Effector memory CD8-positive, alpha-beta T cell (primary cell): Measurements from ENCODE around the gene TMOD3.
"Not testable (repeated sequence)": the region's sequence is repeated elsewhere in the genome, so short reads cannot be mapped to it uniquely, and the experiment has no call there.

Source experiments
- ATAC-seq: fragments of 150-1000 bp; cut with Tn5 transposase; replicated peaks from 2 replicates; pipeline ENCODE4 v1.10.0; 2021; ENCODE audit warnings: mild to moderate bottlenecking, moderate library complexity
- DNase-seq, 3 experiments: peaks; one replicate each; pipeline ENCODE4 v3.0.0; 2021
- H3K27ac Mint-ChIP-seq, 2 donors: one replicate each; pipeline ENCODE4 v1.8.0; 2022; ENCODE audit warnings: mild to moderate bottlenecking in 2 of 2, mixed read lengths in 2 of 2, moderate library complexity in 2 of 2
- H3K27me3 Mint-ChIP-seq, 2 donors: one replicate each; pipeline ENCODE4 v1.8.0; 2022; ENCODE audit warnings: mixed read lengths in 2 of 2
- H3K36me3 Mint-ChIP-seq: one replicate; pipeline ENCODE4 v1.8.0; 2022; ENCODE audit warnings: mild to moderate bottlenecking, moderate library complexity, mixed read lengths; ENCODE audit not compliant: insufficient read depth
- H3K4me1 Mint-ChIP-seq, 2 donors: one replicate each; pipeline ENCODE4 v1.8.0; 2022; ENCODE audit warnings: low read depth in 2 of 2, mixed read lengths in 2 of 2
- H3K4me3 Mint-ChIP-seq, 2 donors: one replicate each; pipeline ENCODE4 v1.8.0; 2022; ENCODE audit warnings: mild to moderate bottlenecking in 2 of 2, mixed read lengths in 2 of 2, moderate library complexity in 2 of 2
- H3K9me3 Mint-ChIP-seq, 2 donors: one replicate each; pipeline ENCODE4 v1.8.0; 2022; ENCODE audit warnings: mixed read lengths in 2 of 2
- total RNA-seq, 9 experiments: gene quantifications; one replicate each; lab custom pipeline; 2026; lab: John Stamatoyannopoulos, UW

Gene TMOD3
- total RNA-seq, result 114 to 160 (median 151) reads per million in 9 experiments

DNA sequence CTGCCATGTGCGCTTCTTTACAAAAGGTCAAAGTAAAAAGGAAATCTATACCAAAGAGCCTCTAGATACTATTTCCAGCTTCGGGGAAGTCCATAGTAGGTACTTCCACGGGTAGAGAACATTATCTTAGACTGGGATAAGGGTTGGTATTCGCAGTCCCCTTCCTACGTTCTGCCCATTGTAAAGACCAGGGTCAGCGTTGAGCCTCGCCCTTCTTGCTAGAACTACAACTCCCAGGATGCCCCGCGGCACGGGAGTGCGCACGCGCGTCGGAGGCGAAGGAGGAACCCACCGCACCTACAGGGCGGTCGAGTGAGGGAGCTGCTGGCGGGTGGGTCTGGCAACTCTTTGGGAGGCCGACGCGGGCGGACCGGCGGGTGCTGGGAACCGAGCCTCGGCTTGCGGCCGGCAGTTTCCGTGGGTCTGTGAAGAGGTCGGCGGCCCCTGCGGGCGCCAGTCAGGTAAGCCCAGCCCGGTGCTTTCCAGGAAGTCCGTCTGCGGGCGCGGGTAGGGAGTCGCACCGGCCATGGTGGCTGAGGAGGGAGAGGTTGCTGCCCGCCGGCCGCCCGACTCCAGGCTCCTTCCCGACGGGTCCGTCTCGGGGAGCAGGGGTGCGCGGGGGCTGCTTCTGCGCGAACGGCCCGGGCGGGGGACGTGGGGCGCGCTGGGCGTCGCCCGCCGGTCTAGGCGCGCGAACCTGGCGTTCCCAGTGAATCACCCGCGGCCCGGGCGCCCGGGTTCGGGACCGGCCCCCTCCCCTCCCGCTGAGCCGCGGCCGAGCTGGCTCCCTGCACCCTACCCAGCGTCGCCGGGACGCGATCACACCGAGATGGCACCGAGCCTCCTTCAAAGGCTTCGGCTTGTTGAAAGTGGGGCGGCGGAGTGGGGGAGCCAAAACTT, at the start of gene TMOD3:
TMOD3 (plus strand) TSS at position 278 of the 900 bp plus-strand sequence. CDS start 33,232 bp downstream, outside the sequence.
- Mint-ChIP-seq H3K4me1 (peaks cover 30 to 40% of the 10 kb centered on the region in 2 donors), H3K36me3 (peaks cover 8% of the 10 kb centered on the region), H3K9me3 (no peaks in the 10 kb centered on the region), H3K4me3 (peak within 1 kb of the TSS; percentile 87 to 97), H3K27me3 (no peaks in the 10 kb centered on the region), H3K27ac (peak within 1 kb of the TSS; percentile 92 to 93)
- peak; percentile 83 for ATAC-seq
- peak; percentile 84 to 89 (median 85) for DNase-seq

DNA sequence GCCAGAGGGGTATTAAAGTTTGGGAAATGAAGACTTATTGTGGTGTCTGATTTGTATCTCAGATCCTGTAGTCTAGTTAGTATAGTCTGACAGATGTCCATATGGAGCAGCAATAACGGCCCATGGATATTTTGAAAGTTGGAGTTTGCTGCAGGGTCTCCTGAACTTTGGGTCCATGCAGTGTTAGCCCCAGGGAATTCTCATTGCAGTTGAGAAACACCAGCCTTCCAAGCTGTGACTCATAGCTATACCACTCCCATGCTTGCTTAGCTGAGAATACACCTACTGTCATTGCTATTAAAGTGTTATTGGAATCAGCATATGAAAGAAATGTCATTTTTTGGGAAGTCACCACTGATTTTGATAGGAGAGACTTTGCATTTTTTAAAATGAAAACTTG, 48.8 kb upstream of the TMOD3 start:
- no peaks in the 10 kb centered on the region for H3K9me3 Mint-ChIP-seq
- no peak overlapping the region for H3K4me3 Mint-ChIP-seq
- H3K36me3 Mint-ChIP-seq, result peaks cover 10% of the 10 kb centered on the region
- ATAC-seq (no peak), DNase-seq (no peak)
- no peak overlapping the region for H3K27ac Mint-ChIP-seq
- peaks cover 4 to 12% of the 10 kb centered on the region in 2 donors for H3K4me1 Mint-ChIP-seq
- H3K27me3 Mint-ChIP-seq, result no peaks in the 10 kb centered on the region

- Mint-ChIP-seq H3K27ac (no peak overlapping the region), H3K9me3 (no peaks in the 10 kb centered on the region), H3K4me3 (no peak overlapping the region), H3K4me1 (peaks cover 0 to 6% of the 10 kb centered on the region in 2 donors), H3K36me3 (peaks cover 9% of the 10 kb centered on the region), H3K27me3 (no peaks in the 10 kb centered on the region)
- ATAC-seq (no peak), DNase-seq (no peak)
Observed at GRCh38 chr15:51781506-51781905, 47.9 kb upstream of the TMOD3 start.

DNA sequence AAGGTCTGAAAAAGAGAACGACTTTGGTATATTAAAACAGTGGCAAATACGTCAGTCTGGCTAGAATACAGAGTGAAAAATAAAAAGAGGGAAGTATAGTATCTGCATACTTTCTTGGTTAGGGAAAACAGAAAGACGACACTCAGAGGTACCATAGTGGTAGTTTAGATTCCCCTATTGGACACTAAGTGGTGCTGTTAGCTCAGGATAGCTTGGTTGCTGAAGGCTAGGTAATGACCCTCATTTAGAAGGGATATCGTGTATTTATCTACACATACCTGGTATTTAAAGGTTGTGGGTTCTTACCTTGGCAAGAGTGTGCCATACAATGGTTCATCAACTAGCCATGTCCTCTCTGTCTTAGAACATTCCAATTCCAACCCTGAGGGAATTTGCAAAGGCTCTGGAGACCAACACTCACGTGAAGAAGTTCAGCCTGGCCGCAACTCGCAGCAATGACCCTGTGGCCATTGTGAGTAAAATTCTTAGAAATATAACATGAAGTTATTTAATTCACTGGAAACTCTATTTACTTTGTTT, 47.0 kb upstream of the TMOD3 start:
- ATAC-seq (no peak), DNase-seq (no peak)
- H3K27ac Mint-ChIP-seq, result no peak overlapping the region
- peaks cover 9% of the 10 kb centered on the region for H3K36me3 Mint-ChIP-seq
- H3K9me3 Mint-ChIP-seq, result no peaks in the 10 kb centered on the region
- no peak overlapping the region for H3K4me3 Mint-ChIP-seq
- no peaks in the 10 kb centered on the region for H3K27me3 Mint-ChIP-seq
- H3K4me1 Mint-ChIP-seq, result peaks cover 0 to 5% of the 10 kb centered on the region in 2 donors

DNA sequence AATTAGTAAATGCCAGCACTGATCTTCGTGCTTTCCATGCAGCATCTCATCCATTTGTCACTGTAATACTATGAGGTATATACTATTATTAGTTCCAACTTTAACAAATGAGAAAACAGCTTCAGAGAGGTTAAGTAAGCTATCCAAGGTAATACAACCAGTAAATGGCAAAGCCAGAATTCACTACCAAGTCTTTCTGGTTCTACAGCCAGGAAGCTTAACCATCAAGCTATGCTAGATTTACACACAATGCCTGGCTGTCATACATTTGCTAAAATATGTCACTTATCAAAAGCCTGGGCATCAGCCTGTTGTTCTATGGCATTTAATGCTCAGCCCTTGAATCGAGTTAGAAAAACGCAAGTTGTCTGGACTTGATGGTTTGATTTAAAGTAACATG, 45.5 kb upstream of the TMOD3 start:
- Mint-ChIP-seq H3K4me3 (no peak overlapping the region), H3K36me3 (peaks cover 9% of the 10 kb centered on the region), H3K27ac (no peak overlapping the region), H3K9me3 (no peaks in the 10 kb centered on the region), H3K27me3 (no peaks in the 10 kb centered on the region), H3K4me1 (peaks cover 0 to 5% of the 10 kb centered on the region in 2 donors)
- DNase-seq, result no peak
- no peak for ATAC-seq

GRCh38 chr15:51787130-51787529, 42.3 kb upstream of the TMOD3 start:
- not testable (repeated sequence) for H3K4me1 Mint-ChIP-seq, H3K36me3 Mint-ChIP-seq, H3K4me3 Mint-ChIP-seq, H3K27me3 Mint-ChIP-seq, DNase-seq, H3K9me3 Mint-ChIP-seq, ATAC-seq, H3K27ac Mint-ChIP-seq

GRCh38 chr15:51792474-51792873, 37.0 kb upstream of the TMOD3 start:
- H3K9me3 Mint-ChIP-seq, H3K4me1 Mint-ChIP-seq, H3K4me3 Mint-ChIP-seq, H3K27me3 Mint-ChIP-seq, H3K36me3 Mint-ChIP-seq, H3K27ac Mint-ChIP-seq, ATAC-seq, DNase-seq: not testable (repeated sequence)

DNA sequence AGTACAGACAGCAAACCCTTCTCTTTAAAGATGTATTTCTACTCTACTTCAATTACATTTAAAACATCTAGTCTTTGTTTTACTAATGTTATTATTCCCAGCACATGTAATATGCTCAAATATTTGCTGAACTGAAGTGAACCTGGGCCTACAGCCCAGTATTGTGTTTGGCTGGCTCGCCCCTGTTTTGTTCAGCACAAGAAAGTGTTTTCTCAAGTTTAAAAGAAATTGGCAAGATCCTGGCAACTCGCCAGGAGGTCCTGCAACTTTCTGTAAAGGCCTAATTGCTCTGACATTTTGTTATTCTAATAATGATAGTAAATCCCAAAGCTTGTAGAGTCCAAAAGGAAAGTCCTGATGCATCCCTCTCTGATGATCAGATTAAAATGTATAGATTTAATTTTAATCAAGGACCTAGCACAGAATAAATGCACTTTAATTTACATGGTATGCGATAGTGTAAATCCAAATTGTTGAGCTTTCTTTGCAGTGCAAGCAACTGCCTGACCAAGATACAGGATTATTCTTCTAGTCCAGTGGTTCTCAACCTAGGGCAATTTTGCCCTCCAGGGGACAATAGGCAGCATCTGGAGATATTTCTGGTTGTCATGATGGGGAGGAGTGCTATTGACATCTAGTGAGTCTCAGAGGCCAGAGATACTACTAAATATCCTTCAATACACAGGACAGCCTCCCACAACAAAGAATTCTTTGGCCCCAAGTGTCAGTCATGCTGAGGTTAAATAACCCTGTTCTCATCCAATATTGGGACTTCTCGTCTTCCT, 35.7 kb upstream of the TMOD3 start:
- DNase-seq (no peak), ATAC-seq (no peak)
- H3K27ac Mint-ChIP-seq, result no peak overlapping the region
- peaks cover 6% of the 10 kb centered on the region for H3K36me3 Mint-ChIP-seq
- no peaks in the 10 kb centered on the region for H3K27me3 Mint-ChIP-seq
- H3K4me1 Mint-ChIP-seq, result peaks cover 0 to 3% of the 10 kb centered on the region in 2 donors
- H3K4me3 Mint-ChIP-seq, result no peak overlapping the region
- H3K9me3 Mint-ChIP-seq, result peaks cover 0 to 1% of the 10 kb centered on the region in 2 donors

DNA sequence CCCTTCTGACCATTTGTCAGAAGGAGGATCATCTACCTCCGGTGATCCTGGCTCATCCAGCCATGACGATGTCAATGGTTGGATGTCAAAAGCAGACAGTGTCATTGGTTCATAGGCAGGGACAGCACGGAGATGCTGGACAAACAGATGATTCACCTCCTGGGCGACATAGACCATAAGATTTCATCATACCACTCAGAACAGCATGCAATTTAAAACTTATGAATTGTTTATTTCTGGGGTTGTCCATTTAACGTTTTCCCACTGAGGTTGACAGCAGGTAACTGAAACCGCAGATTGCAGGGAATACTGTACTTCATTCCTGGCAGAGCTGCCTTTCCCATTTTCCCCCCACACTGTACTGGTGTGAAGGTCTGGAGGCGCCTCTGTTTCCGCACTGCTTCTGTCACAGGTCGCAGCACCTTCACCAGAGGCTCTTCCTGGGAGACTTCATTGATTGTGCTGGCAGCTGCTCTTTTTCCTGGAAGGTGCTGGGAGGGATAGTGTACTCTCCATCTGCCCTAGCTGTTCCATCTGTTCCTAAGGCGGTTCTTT, 32.5 kb upstream of the TMOD3 start:
- peaks cover 22% of the 10 kb centered on the region for H3K36me3 Mint-ChIP-seq
- peaks cover 0 to 3% of the 10 kb centered on the region in 2 donors for H3K4me1 Mint-ChIP-seq
- no peak for DNase-seq
- no peak for ATAC-seq
- no peaks in the 10 kb centered on the region for H3K27me3 Mint-ChIP-seq
- peaks cover 0 to 1% of the 10 kb centered on the region in 2 donors for H3K9me3 Mint-ChIP-seq
- no peak overlapping the region for H3K4me3 Mint-ChIP-seq
- H3K27ac Mint-ChIP-seq, result no peak overlapping the region

- DNase-seq (no peak), ATAC-seq (no peak)
- Mint-ChIP-seq H3K9me3 (no peaks in the 10 kb centered on the region), H3K4me3 (no peak overlapping the region), H3K36me3 (peaks cover 25% of the 10 kb centered on the region), H3K4me1 (no peaks in the 10 kb centered on the region), H3K27me3 (no peaks in the 10 kb centered on the region), H3K27ac (no peak overlapping the region)
Observed at GRCh38 chr15:51798281-51798680, 31.2 kb upstream of the TMOD3 start.

DNA sequence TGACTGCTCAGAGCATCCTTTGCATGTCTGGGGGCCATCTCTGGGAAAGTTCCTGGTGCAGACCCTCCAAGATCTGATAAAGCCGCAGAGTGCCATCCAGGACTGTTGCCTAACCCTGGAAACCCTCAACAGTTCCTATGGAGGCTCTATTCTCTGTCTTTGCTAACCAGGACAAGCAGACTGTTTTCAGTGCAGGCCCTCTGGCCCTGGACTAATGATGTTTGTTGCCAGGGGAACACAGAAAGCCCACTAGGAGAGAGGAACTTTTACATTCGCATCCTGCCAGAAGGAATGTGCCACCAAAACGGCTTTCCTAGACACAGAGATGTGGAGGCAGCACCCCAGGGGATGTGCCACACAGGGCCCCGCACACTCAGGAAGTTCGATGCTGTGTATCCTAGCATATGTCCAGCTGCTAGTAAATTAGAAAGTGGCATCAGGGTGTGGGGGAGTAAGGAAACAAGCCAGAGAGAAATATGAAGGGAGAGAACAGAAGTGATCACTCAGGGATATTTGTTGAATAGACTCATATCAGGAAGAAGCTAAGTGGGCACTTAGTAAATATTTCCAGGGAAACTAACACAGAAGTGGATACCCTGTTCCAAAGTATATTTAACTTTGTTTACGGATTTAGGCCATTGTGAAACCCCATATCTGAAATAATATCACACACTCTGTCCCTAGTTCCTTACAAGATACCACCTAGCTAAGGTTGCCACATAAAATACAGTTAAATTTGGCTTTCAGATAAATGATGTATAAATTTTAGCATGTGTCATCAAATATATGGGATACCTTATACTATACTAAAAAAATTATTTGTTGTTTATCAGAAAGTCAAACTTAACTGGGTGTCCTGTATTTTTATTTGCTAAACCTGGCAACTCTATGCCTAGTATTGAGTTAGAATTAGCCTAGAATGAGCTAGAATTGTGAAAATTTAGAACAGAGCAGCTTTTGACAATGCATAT, 29.9 kb upstream of the TMOD3 start:
- H3K36me3 Mint-ChIP-seq, result peaks cover 29% of the 10 kb centered on the region
- H3K27ac Mint-ChIP-seq, result no peak overlapping the region
- ATAC-seq, result no peak
- no peak for DNase-seq
- no peaks in the 10 kb centered on the region for H3K4me1 Mint-ChIP-seq
- no peak overlapping the region for H3K4me3 Mint-ChIP-seq
- H3K9me3 Mint-ChIP-seq, result no peaks in the 10 kb centered on the region
- H3K27me3 Mint-ChIP-seq, result no peaks in the 10 kb centered on the region

GRCh38 chr15:51801391-51801835, 28.0 kb upstream of the TMOD3 start:
- ATAC-seq (no peak), DNase-seq (no peak)
- Mint-ChIP-seq H3K27ac (no peak overlapping the region), H3K4me1 (no peaks in the 10 kb centered on the region), H3K4me3 (no peak overlapping the region), H3K9me3 (no peaks in the 10 kb centered on the region), H3K27me3 (no peaks in the 10 kb centered on the region), H3K36me3 (peaks cover 32% of the 10 kb centered on the region)
